Stimulated activated CD4-positive, alpha-beta T cell treated with anti-CD3 and anti-CD28 coated beads, Interleukin-15, amount 100 ng/mL, for 48 hours (primary cell): ENCODE data around the gene MORN3.
"Not testable (repeated sequence)": the region's sequence is repeated elsewhere in the genome, so short reads cannot be mapped to it uniquely, and the experiment has no call there.

Source experiments
- DNase-seq, 2 donors: peaks; one replicate each; pipeline ENCODE4 v3.0.0-alpha.2; 2020; ENCODE audit warnings: low read depth in 2 of 2

Gene MORN3

DNA sequence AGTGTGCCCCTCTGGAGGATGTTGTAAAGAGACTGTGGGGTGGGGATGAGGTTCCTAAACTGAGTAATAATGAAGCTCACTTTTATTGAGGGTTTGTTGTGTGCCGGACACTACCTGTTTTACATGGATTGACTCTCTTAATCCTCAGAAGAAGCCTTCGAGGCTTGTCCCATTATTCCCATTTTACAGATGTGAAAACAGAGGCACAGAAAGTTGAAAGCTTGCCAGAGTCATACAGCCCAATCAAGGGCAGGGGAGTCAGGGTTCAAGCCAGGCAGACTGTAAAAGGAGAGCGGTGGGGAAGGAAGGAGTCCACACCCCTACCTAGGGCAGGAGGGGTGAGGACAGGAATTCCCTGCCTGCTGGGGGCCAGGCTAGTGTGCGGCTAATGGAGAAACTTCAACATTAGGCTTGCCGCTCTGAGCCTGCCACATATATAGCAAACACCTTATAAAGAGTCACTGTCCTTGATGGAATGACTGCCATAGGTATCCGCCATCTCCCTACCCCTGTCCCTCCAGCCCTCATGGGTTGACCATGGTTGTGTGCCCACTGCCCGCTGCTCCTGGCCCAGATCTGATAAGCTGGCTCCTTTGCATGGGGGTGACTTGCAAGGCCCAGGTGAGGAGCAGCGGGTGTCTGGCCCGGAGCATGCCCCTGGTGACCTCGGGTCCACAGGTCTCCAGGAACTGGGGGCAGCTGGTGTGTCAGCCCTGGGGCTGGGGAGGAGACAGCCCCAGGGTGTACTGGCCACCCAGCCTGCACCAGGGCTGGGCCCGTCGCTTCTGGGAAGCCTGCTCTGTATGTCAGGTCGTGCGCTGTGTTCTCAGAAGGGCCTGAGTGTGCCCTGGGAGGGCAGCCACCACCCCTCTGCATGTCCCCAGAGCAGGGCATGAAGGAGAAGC, 30.9 kb downstream of the MORN3 start:
- no peak for DNase-seq

DNA sequence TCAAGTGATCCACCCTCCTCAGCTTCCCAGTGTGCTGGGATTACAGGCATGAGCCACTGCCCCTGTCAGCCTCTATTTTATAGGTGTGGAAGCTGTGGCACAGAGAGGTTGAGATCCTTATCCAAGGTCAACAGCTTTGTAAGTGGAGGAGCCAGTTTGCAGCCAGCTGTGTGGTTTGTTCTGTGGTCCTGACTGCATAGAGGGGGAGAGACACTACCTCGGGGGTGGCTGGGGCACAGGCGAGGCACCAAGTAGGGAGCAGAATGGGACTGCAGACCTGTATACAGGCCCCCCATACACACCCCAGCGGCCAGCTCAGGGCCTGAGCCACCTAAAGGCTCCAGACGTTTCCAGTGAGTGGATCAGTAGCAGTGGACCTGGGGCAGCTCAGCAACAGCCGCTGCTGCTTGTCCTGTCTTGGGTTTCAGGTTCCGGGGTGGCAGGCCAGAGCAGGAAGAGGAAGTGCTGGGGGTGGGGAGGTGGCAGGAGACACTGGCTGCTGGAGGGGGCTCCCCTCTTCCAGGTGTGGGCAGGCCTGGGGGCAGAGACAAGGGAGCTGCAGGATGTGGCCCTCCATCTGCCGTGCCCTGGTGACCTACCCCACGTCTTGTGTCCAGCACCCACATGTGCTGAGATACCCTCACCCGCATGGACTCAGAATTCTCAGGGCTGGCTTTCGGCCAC, 32.1 kb downstream of the MORN3 start:
- no peak for DNase-seq

DNA sequence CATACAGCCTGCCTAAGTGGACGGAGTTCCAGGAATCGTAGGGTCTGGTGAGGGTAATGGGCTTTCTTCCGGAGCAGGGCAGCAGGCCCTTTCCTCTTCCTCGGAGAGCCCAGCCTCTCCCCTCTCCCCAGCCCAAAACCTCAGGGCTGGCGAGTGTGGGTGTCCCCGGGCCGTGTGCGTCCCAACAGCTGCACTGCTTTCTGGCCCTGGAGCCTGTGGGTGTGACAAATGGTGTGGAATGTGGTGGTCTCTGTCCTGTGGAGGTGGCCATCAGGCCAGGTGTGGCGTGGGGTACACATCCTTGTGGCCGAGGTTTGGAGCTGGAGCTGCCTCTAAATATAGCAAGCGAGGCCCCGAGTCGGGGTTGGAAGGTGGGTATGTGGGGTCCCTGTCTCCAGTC, 34.6 kb downstream of the MORN3 start:
- no peak for DNase-seq

DNA sequence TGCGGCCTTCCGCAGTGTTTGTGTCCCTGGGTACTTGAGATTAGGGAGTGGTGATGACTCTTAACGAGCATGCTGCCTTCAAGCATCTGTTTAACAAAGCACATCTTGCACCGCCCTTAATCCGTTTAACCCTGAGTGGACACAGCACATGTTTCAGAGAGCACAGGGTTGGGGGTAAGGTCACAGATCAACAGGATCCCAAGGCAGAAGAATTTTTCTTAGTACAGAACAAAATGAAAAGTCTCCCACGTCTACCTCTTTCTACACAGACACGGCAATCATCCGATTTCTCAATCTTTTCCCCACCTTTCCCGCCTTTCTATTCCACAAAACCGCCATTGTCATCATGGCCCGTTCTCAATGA, 35.6 kb downstream of the MORN3 start:
- DNase-seq, result not testable (repeated sequence)

DNA sequence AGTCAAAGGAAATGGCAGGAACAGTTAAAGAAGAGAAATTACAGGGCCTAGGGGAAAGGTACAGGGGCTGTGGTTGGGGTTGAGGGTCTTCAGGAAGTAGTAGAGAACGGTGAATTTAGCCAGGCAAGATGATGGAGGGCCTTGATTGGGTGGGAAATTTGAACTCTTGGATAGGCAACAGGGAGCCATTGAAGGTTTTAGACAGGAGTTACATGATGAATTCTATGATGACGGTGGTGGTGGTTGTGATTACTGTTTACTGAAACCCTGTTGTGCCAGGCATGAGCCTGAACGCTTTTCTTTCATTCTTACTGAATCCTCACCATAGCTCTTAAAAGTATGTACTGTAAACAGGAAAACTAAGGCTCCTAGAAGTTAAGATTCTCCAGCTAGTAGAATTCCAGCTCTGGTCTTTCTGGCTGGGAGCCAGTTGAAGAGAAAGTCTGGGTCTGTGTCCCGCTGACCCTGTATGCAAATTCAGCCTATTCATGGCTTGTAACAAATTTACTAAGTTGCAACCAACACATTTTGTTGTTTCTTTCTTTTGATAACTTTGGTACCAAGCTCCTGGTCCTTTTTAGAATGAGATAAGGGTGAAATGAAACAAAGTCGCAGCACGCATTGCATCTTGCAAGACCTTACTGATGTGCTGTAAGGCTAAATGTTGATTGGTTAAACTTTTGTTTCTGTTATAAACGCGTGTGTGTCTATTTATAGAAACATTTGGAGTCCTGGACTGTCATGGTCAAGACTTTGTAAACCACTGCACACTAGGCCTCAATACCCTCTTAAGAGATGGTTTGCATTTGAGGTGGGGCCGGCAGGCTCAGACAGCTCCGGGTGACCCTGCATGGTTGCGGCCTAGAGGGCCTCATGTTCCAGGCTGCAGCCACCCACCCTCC, 37.1 kb downstream of the MORN3 start:
- no peak for DNase-seq

DNA sequence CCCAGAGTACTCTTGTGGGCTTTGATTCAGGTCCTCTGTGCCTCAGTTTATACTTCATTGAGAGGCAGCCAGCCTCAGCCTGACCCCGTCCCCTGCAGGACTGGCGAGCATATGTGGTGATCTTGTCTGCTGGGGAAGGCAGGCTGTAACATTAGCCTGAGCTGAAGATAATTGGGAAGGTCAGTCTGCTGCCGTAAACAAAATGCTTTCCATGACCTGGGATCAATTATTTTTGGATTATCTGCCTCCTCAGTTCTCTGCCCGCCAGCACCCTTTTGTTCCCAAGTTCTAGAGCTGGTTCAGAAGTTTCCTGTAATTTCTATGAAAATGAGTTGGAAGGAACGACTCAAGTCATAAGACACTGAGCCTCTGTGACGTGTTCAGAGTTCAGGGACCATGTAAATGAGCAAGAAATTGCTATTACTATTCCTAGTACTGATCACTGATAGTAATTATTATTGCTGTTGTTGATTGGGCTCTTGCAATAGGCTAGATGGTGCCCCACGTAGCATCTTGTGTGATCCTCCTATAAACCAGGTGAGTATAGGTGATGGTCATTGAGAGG, 38.6 kb downstream of the MORN3 start:
- no peak for DNase-seq

DNA sequence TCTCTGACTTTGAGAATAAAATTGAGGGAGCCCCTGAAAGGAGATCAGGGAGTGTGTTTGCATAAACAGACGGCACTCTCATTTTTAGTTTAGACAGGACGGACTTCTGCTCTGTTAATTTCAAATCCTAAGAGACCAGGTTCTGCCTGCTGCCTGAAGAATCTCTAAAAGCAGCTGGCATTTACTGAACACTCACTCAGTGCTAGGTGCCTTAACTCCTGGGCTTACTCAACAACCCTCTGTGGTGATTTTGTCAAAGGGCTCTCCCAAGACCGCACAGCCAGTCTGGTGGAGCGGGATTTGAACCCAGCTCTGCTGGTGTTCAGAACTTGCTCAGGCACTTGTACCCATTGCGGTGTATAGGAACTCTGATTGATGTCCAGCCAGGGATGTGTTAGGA, 40.9 kb downstream of the MORN3 start:
- DNase-seq, result no peak

DNA sequence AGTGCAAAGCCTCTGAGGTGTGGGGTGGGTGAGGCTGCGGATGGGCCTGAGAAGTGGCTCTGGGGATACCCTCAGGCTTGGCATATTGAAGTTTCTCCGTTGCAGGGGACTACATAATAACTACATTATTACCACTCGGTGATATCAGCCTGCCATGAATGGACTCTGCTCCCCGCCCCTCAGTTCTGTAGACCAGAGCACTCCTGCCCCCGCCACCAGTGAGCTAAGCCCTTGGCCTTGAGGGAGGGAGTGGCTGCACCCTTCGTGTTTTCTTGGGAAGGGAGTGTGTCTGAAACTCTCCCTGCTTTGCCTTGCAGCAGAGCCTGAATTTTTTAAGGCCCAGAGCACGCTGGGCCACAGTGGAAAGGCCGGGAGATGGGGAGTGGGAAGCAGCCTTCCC, 41.4 kb downstream of the MORN3 start:
- DNase-seq, result no peak

DNA sequence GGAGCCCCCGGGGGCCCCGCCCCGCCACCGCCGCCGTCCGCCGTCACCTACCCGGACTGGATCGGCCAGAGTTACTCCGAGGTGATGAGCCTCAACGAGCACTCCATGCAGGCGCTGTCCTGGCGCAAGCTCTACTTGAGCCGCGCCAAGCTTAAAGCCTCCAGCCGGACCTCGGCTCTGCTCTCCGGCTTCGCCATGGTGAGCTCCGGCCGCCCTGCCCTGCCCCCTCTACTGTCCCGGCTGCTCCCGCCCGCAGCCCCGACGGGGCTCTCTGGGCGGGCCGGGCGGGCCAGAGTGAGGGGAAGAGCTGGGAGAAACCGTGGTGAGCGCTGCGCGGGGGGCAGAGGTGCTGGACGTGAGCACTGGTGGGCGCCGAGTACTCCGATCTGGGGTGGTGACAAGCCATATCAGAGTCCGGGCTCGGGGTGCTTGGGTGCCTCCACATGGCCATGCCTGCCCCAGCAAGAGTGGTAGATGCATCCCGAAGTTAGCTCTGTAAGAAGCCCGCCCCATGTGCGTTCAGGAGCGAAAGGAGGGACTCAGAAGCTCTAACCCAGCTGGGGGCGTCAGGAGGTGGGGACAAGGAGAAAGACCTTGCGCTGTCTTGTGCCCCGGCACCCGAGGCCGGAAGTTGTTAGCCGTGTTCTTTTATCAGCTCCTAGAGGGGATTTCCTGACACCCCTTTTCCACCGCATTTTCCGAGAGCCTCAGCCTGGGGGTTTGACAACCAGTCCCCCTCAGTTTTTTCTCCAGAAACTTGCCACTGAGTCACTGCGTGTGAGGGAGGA, 42.4 kb downstream of the MORN3 start:
- DNase-seq, result peak; percentile 81 to 87

DNA sequence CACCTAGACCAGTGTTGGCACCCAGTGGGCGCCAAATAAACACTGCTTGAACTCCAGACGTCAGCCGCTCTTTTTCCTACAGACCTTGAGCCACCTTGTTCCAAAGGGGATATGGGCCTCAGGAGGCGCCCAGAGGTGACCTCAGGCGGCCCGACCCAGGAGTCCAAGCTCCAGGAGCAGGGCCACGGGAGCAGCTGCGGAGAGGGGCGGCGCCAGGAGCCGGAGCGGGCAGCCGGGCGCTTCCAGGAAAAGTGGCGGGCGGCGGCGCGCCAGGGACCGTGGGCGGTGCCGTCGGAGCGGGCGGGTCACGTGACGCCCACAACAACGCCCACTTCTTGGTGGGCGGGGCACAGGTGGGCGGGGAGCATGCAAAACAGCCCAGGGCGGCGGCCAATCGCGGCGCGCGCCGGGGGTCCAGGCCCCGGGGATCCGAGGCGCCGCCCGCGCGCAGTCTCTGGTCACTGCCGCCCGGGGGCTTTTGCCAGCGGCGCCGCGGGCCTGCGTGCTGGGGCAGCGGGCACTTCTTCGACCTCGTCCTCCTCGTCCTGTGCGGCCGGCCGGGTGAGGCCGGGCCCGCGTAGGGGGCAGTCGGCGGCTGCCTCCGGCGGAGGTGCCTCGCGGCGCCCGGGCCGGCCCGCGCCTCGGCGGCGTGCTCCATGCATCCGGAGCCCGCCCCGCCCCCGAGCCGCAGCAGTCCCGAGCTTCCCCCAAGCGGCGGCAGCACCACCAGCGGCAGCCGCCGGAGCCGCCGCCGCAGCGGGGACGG, 43.2 kb downstream of the MORN3 start, which contains the start of gene ORAI1:
TSS of gene ORAI1 (plus strand) at position 444 of the 766 bp plus-strand sequence.
- peak; percentile 88 to 97 for DNase-seq

DNA sequence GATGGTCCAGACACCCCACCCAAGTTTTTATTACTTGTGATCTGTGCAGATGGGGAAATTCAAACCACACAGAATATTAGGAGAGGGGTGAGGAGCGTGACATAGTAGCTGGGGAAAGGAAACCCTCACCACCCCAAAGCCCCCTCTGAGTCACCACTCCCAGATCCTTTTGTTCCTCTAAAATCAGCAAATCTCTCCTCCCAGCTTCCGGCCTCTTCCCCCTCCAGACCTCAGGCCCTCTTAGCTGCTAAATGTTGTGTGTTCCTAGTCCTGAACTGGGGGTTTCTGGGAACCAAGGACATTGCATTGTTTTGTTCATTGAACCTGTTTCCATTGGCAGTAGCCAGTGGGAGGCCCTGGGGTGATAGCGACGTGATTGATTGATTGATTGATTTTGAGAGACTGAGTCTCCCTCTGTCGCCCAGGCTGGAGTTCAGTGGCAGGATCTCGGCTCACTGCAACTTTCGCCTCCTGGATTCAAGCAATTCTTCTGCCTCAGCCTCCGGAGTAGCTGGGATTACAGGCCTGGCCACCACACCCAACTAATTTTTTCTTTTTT, 49.0 kb downstream of the MORN3 start:
- no peak for DNase-seq

DNA sequence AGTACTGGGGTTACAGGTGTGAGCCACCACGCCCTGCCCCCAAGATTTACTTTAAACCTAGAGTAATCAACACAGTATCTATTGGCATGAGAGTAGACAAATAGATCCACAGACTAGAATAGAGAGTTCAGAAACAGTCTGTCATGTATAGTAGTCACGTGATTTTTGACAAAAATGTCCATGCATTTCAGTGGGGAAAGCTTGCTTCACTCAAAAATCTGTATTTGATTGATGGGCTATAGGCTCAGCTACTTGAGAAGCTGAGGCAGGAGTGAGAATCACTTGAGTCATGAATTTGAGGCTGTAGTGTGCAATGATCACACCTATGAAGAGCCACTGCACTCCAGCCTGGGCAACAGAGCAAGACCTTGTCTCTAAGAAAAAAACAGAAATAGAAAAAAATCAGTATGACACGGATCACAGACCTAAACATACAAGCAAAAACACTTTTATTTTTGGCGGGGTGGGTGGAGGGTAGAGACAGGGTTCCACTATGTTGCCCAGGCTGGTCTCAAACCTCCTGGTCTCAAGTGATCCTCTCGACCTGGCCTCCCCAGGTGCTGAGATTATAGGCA, 50.7 kb downstream of the MORN3 start:
- DNase-seq, result no peak

DNA sequence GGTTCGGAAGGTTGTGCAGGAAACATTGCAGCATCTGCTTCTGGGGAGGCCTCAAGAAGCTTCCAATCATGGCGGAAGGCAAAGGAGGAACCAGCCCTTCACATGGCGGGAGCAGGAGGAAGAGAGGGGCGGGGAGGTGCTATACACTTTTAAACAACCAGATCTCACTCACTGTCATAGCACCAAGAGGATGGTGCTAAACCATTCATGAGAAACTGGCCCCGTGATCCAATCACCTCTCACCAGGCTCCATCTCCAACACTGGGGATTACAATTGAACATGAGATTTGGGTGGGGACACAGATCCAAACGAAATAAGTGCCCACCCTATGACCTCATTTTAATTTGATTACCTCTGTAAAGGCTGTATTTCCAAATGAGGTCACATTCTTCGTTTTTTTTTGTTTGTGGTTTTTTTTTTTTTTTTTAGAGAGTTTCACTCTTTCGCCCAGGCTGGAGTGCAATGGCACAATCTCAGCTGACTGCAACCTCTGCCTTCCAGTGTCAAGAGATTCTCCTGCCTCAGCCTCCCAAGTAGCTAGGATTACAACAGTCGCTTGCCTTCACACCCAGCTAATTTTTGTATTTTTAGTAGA, 54.5 kb downstream of the MORN3 start:
- DNase-seq, result no peak

DNA sequence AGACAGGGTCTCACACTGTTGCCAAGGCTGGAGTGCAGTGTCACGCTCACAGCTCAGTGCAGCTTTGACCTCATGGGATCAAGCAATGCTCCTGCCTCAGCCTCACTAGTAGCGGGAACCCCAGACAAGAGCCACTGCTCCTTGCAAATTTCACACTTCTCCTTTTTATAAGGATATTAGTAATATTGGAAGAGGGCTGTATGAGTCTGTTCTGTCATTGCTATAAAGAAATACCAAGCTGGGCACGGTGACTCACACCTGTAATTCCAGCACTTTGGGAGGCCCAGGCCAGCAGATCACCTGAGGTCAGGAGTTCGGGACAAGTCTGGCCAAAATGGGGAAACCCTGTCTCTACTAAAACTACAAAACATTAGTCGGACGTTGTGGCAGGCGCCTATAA, 56.0 kb downstream of the MORN3 start:
- DNase-seq, result no peak

DNA sequence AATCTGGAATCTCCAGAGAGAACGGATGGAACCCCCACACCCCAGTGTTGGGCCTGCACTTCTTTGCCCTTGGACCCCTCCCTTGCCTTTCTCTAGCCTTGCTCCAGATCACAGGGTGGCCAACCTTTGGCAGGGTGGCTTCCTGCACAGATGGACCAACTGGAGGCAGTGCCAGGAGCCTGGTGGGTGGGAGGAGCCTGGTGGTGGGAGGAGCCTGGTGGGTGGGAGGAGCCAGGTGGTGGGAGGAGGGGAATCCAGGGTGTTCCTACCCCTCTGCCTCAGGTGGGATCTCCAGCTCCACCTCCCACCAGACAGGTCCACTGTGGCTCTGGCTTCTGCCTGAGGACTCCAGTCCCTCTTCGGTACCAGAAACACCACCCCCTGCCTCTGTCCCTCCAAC, 58.1 kb downstream of the MORN3 start:
- peak in 1 of 2 donors; percentile 22 for DNase-seq

DNA sequence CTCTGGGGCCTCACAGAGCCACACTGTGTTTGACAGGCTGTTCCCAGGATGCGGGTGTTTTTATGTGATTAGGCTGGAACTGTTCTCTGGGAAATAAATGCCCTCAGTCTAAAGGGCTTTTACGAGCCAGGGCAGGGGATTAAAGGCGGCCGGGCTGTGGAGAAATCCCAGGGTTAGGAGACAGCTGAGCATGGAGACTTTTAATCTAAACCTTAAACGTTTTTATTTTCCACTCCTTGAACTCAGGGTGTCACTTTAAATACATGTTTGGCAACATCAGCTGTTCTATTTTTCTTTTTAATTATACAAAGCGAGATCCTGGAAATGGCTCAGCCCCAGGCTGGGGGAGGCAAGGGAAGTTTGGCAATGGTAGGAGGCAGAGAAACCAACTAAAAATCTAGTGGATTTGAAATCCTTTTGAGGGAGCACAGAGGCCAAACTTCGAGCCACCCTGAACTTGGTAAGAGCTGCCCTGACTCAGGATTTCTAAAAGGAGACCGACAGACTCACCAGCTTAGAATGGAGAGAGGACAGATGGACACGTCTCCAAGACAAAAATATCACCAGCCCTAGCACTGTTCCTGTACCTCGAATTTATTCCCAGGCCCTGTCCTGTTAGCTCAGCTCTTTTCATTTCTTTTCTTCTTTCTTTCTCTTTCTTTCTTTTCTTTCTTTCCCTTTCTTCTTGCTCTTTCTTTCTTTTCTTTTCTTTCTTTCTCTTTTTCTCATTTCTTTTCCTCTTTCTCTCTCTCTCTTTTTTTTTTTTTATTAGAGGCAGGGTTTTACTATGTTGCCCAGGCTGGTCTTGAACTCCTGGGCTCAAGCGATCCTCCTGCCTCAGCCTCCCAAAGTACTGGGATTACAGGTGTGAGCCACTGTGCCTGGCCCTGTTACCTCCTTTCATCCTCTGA, 59.0 kb downstream of the MORN3 start:
- DNase-seq, result no peak

DNA sequence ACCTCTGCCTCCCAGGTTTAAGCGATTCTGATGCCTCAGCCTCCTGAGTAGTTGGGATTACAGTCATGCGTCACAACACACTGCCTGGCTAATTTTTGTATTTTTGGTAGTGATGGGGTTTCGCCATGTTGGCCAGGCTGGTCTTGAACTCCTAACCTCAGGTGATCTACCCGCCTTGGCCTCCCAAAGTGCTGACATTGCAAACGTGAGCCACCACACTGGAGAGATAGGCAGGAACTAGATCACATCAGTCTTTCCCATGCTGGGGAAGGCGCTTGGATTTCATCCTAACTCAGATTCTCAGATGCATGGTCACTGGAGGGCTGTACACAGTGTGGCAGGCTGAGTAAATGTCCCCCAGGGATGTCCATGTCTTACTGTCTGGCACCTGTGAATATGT, 61.2 kb downstream of the MORN3 start:
- DNase-seq, result no peak

DNA sequence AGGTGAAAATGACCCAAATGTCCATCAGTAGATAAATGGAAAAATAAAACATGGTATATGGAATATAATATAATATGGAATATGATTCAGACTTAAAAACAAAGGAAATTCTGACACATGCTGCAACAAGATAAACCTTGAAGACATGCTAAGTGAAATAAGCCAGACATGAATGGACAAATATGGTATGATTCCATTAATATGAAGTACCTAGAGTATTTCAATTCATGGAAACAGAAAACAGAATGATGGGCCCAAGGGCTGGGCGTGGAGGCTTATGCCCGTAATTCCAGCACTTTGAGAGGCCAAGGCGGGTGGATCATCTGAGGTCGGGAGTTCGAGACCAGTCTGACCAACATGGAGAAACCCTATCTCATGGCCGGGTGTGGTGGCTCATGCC, 65.9 kb downstream of the MORN3 start:
- no peak for DNase-seq
